UCSD-AML1 (cell line): ENCODE measurements around the gene NOL4L.

Experiments
- DNase-seq: peaks from one replicate; lab custom pipeline; 2025; ENCODE audit not compliant: unreplicated experiment; lab: John Stamatoyannopoulos, UW

NOL4L gene

GRCh38 chr20:32527447-32528055 is 57.6 kb downstream of the NOL4L start:
- DNase-seq: no peak

GRCh38 chr20:32527052-32527446 is 58.1 kb downstream of the NOL4L start:
- DNase-seq: no peak

- no peak for DNase-seq
Observed at GRCh38 chr20:32526541-32526940, 58.6 kb downstream of the NOL4L start.

GRCh38 chr20:32526125-32526524 is 59.0 kb downstream of the NOL4L start:
- no peak for DNase-seq

- DNase-seq: no peak
Observed at GRCh38 chr20:32524829-32525501, 60.2 kb downstream of the NOL4L start.

- no peak for DNase-seq
Observed at GRCh38 chr20:32523613-32524213, 61.4 kb downstream of the NOL4L start.

GRCh38 chr20:32522776-32523612 is 62.1 kb downstream of the NOL4L start:
- no peak for DNase-seq

GRCh38 chr20:32522526-32522775 is 62.7 kb downstream of the NOL4L start:
- peak; percentile 49 for DNase-seq

GRCh38 chr20:32521780-32522525 is 63.2 kb downstream of the NOL4L start:
- DNase-seq: peak; percentile 81

GRCh38 chr20:32520927-32521203 is 64.3 kb downstream of the NOL4L start:
- DNase-seq: no peak

- DNase-seq: no peak
Observed at GRCh38 chr20:32519381-32519730, 65.8 kb downstream of the NOL4L start.

GRCh38 chr20:32518593-32519380 is 66.3 kb downstream of the NOL4L start:
- no peak for DNase-seq

GRCh38 chr20:32517914-32518592 is 67.1 kb downstream of the NOL4L start:
- DNase-seq: no peak

- DNase-seq: no peak
Observed at GRCh38 chr20:32517518-32517873, 67.6 kb downstream of the NOL4L start.

- peak; percentile 65 for DNase-seq
Observed at GRCh38 chr20:32516583-32517517, 68.3 kb downstream of the NOL4L start.

GRCh38 chr20:32515631-32516101 is 69.5 kb downstream of the NOL4L start:
- DNase-seq: no peak

- DNase-seq: no peak
Observed at GRCh38 chr20:32514760-32515159, 70.4 kb downstream of the NOL4L start.

- DNase-seq: no peak
Observed at GRCh38 chr20:32513031-32513866, 71.9 kb downstream of the NOL4L start.
